Activated CD4-positive, alpha-beta T cell treated with anti-CD3 and anti-CD28 coated beads, Interleukin-2, Interleukin-4, amounts not matched to agents 100 ng/mL and 50 ng/mL, durations not matched to agents 16 hours and 8 hours (primary cell): ENCODE data around the gene SDC1.

ENCODE experiments used
- DNase-seq: peaks from one replicate; pipeline ENCODE4 v3.0.0-alpha.2; 2020; ENCODE audit warnings: low spot score

The SDC1 gene

DNA sequence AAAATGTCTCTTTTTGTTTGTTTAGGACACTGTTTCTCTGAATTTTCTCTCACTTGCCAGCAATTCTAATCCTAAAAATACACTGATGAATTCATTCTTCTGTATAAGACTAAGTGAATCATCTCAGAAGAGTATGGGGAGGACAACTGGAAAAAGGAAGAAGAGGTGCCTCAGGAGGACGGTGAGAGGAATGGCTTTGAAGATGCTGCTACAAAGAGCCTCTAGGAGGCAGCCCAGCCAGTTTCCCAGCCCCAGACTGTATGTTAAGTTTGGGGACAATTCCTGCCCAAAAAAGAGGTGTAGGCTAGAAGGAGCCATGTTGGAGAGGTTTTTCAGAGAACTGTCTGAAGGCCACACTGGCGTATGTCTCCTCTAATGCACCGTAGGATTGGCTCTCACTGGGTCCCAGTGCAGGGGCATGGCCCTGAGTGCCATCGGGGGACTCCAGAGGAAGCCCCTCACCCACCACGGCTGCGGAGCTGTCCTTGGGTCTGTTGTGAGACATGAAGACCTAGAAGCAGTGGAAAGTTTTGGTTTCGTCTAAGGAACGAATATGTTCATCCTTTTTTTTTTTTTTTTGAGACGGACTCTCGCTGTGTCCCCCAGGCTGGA is 3.1 kb upstream of the SDC1 start:
- no peak for DNase-seq

DNA sequence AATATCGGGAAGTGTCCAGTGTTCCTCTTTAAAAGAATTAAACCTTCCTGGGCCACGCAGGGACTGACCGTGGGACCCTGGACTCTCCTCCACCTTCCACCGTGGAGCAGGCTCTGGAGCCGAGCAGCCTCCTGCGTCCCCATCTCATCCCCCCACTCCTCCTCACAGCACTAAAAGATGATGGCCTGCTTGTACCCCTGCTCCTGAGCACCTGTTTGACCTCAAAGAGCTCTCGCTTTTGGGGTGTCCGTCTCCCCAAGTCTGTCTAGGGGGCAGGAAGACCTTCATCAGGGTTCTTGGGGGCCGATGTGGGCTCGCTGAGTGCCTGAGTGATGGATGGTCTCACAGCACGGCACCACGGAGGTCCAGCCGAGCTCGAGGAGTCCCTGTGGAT is 1.2 kb upstream of the SDC1 start:
- DNase-seq: no peak

DNA sequence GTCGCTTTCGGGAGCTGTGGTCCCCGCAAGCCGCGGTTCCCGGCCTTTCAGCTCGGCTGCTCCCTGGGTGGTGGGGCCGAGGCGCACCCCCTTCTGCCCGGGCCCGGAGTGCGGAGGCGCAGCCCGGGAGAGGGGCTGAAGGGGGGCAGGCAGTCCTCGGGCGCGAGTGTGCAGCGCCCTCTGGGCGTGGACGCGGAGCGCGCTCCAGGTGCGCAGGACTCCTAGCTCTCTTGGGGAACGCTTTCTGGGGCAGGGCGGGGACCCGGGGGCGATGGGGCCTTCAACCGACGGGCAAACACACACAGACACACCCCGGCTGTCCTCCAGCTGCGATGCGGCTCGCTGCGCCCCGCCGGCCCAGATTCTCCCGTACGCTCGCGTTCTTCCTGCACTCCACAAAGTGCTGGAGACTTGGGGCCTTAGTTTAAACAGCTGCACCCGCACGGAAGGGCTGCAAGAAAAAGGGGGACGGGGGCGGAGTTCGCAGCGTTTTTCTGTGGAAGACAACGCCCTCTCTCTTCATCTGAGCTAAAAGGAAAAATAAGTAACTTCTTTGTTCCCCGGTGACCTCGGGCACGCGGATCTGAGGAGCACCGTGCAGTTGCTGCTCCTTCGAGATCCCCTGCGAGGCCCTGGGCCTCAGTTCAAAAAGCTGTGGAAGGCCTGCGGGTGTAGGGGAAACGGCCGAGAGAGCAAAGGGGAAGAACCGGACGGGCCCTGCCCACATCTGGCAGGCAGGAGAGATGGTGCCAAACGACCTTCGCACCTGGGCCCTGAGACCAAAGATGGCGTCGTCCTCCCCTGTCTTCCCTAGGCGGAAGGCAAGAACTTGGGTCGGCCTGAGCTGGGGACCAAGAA is 593 bp upstream of the SDC1 start:
- peak; percentile 40 for DNase-seq

DNA sequence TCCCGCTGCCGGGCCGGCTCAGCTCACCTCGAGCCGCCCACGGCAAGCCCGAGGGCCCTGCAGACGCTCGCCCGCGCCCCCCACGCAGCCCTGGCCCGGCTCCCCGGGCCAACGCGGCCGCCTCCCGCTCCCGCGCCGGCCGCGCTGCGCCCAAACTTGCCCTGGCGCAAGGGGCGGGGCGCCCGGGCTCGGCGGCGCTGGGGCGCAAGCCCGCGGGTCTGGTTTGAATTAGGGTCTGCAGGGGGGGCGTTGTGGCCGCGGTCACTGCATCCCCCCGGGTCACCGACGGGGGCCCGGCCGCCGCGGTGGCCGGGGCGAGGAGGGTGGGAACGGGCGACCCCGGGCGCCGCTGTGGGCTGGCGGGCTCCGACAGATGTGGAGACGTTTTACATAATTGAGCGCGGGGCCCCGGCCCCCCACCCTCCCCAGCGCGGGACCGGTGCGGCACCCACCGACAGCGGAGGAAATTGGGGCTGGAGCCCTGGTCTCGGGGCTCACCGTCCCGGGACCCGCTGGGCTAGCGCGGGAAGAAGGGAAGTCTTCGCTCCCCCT is 690 bp downstream of the SDC1 start:
- no peak for DNase-seq

DNA sequence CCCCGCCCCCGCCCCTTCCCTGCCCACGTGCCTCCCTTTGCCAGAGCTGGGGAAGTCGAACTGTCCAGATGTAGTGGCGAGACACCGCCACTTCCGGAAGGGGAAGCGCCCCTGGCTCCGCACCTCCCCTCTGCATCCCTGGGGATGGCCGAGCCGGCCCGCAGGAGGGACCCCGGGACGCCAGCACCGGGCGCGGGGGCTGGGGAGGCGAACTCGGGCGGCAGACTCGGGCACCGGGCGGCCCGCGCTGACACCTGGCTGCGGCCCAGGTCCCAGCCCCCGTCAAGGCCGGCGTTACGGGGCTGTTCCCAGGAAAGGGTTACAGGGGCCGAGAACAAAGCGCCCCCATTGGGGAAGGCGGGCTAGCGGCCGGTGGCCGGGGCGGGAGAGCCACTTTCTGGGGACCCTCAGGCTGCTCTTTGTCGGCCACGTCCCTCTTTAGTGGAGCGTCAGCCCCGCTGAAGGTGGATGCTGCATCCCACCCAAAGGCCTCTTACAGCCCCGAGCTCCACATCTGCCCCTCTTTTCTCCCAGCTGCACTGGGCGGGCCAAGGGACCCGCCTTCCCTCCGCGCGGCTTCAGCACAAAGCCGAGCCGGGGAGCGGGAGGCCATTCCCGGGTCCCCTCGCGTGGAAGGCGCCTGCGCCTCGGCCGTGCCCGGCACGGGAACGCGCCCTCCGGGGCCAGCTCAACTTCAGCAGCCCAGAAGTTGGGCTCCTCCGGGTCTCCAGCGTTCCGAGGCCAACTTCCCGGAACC is 1.3 kb downstream of the SDC1 start:
- DNase-seq: no peak

DNA sequence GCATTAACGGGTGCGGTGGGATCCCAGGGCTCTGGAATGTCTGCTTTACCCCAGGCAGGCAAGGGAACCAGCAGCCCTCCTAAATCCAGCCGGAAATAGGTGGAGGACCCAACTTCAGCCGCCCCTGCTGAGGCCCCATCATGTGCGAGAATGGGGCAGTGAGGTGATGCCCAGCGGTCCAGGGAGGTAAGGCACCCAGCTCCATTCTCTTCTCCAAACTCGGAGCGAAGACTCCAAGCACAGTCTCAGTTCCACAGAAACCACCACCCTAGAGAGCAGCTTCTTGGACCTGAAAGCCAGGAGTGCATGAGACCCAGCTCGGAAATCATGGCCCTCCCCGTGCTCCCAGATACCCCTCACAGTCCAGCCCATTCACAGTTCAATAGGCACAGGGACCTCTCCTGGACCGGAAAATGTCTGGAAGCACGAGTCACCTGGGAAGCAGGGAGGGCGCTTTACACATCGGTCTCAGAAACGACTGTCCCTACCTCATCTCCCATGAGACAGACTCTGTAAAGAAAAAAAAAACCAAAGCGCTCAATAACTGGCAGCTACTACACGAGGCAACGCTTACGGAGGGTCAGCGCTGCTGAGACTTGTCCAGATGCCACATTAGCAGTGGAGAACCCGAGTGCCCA is 2.0 kb downstream of the SDC1 start:
- DNase-seq: no peak

DNA sequence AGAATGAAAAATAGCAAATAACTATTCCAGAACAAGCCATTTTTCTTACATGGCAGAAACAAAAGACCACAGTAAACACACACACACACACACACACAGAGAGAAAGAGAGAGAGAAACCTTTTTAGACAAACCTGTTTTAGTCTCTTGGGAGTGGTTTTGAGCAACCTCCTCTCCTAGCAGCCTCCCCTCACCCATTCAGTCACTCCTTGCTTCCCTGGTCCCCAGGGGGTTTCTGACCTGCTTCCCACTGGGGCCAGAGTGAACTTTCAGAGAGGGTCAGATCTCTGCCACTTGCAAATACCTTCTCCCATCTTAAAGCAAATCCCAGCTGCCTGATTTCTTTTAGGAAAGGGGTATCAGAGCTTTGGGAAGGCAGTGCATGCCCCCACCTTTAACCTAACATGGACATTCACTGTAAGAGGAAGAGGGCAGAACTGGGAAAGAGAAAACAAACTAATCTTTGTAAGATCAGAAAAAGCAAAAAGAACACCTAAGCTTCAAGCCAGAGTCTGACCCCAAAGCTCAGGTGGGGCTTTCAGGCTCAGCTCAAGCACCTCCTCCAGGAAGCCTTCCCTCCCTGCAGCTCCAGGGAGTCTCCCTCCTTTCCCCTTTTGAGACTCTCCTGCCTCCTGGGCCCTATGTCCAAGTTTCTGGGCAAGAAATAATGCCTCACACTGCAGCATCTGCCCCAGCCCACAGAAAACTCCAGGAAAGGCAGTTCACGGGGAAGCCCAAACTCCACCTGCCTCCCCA is 2.7 kb downstream of the SDC1 start:
- no peak for DNase-seq

DNA sequence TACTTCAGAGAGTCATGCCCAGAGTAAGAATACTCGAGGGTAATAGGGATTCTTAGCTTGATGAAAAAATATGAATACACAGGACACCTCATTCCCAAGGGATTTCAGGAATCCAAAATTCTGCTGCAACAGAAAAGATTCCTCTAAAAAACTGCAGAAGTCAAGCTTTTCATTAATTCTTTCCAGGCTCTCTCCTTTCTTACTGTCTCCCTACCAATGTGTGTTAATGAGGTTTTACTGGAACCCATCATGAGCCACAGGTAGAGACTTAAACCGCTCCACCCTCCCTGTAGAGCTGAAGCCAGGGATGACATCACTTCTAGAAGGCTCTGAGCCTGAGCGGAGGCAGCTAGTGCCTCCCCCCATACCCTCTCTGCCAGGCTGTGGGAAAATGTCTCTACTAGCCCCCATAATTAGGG is 3.4 kb downstream of the SDC1 start:
- DNase-seq: no peak

DNA sequence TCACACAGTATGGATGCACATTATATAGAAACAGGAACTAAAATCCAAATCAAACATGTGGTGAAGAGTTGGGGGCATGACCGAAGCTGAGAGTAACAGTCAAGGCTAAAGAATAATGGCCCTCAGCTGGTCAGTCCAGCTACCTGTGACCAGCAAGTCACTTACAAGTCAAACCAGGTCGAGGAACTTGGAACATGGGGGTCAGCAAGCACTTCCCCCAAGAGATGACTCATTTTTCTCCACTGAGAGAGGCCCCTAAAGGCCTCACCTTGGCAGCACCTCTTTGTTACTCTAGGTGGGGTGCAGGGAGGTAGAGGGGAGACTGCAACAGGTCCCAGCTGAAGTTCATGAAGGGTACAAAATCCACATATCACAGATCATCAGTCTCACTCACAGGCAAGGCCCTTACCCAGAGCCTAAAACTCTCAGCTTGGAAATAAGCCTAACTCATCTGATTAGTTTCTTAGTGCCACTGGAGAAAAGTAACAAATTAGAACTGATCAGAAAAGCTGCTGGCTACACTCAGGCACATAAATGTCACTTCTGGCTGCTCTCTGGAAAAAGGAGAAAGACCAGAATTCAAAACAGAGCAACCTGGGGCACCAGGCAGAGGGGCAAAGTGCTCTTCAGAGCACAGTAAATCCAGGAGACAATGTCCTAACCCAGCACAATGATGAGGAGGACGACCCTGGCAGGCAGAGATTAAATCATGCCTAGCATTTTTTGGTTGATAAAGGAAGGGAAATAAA is 4.0 kb downstream of the SDC1 start:
- no peak for DNase-seq

DNA sequence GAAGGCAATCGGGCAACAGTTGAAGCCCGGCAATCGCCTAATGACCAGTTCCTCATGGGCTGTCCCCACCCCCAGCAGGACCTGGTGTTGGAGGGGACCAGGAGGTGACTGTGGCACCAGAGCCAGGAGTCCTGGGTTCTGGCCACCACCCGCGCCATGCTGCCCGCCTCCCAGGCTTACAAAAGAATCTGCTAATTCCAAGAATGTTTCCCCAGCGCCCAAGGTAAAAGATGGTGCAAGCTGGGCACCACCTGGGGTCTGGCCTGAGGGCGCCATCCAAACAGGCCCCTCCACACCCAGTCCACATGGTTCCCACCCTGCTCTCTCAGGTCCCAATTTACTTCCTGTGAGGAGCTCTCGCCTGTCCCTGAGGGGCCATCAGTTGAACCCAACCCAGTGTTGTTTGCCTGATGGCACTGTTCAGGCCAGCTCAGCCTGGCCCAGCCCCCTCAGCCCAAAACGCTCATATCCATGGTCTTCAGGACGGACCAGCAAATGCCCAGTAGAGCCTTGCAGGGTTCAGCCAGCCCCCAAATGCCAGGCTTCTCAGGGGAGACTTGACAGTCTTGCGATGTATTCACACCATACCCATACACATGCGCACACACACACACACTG is 5.1 kb downstream of the SDC1 start:
- DNase-seq: no peak

DNA sequence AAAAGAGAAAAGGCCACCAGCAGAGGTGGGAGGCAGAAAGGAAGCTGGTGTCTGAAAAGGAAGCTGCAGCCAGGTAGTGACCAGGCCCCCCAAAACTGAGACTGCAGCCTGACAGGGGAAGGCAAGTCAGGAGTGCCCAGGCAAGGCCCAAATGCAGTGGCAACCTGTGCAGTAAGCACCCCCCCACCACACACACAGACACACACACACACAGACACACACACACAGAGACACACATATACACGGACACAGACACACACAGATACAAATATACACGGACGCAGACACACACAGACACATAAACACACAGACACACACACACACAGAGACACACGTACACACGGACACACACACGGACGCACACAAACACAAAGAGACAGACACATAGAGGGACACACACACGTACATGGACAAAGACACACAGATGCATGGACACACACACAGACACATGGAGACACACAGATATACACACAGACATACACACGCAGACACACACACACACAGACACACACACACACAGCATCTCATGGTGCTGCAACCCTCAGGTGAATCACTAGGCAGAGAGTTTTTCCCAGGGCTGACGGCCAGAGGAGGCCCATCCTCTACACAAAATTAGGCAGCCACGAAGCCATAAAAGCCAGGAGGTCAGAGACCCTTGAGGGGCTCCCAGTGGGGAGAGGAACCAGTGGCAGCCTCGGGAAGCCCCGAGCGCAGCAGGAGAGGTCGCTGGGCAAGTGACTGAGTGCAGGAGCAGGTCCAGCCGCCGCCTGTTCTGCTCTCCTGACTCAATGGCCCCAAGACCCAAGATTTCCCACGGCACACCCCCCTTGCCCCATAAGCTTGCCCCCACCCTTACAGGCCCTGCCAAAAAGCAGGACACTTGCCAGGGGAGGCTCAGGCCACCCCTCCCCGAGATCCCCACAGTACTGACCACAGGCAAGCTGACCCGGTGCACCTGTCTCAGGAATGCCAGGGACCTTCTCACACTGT is 6.3 kb downstream of the SDC1 start:
- no peak for DNase-seq

DNA sequence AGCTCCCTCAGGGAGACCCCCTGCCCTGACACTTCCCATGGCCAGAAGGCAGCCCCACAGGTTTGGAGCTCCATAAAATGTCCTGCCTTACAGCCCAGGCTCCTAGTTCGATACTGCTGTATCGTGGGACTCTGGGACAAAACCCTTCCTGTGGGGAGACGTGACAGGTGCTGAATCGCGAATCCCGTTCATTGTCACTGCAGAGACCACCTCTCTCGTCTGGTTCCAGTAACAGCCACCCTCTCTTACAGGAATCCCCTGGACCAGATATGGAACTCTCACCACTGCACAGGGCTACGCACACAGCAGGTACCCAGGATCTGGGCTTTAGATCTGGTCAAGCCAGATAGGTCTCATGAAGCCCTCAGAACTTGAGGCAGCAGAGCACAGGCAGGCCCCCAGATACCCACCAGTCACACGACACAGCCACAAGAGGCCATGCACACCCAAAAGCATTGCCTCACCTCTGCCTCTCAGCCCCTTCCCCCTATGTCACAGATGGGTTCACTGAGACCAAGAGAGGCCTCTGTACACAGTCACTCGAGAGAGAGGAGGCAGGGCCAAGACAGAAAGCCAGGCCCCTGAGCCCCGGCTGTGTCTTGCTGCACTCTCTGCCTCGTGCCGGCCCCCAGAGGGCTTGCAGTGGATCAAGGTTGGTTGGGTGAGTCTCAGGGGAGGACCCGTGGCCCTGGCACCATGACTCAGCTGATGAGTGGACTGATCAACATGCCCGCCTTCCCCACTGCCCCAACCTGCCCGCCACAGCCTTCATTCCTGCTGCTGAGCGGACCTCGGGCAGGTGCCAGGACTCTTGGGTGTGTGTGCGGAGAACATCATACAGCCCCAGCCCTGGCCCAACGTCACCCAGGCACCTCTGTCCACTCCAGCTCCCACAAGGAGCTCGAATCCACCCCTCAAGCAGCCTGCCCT is 7.6 kb downstream of the SDC1 start:
- no peak for DNase-seq

DNA sequence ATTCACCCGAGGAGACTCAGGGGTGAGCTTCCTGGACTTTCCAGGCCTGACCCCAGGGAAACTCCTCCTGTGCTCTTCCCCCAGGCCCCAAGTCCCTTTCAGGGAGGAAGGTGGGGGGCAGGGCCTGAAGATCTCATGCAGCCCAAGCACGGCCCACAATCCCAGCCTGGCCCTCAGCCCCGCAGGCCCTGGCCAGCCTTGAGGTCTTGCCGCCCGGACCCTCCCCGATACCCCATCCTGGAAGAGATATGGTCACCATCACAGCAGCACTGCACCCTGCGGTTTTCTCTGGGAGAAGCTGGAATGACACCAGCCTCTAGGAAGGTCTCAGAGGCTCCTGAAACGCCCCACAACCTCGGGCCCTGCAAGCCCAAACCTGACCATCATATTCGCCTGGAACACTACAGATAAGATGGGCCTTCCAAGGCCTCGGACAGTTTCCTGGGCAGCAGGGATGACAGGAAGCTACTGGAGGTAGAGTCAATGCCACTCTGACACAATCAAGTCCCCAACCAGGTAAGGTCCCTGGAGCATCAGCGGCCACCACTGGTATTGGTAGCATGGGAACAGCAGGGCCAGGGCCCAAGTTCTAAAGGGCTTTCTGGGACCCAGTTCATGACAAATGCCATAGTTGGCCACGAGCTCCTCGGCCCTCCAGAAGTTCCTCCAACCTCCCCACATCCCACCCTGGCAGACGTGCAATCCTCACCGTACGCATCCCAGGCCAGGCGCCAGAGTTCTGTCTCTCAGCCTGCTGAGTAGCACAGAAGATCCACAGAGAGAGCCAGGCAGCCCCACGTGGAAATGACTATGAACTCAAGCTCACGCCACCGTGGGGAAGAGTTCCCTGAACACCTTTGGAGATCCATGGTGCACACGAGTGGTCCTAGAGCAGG is 8.6 kb downstream of the SDC1 start:
- DNase-seq: no peak

DNA sequence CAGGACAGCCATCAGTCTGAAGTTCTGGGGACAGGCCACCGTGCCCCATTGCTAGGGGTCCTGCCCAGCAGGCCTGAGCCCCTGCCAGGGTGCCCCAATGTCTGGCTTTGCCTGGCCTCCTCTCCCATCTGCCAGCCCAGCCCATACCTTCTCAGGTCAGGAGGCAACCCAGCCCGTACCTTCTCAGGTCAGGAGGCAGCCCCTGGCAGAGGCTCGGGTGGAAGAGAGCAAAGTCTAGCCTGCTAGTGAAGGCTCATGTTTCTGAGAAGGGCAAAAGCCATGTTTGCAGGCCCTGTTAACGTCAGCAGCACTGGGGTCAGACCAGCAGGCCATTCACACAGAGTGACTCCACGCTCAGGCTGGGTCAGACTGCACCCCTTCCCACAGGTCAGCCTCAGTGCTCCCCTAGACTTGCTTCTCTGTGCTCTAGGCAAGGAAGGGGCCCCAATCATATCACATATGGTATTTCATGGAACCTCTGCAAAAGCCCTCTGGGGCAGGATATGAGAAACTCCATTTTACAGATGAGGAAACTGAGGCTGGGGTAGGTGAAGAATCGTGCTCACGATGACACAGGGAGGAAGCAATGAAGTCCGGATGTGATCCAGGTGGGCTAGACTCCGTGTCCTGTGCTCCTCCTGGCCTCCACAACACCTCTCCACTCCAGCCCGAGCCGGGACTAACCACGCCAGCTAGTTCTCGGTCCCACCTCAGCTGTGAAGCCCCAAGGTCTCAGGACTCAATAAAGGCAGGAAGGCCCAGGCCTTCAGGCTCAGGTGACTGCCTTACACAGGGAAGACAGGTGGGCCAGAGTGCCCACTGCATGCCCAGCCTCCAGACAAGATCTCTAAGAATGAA is 9.5 kb downstream of the SDC1 start:
- no peak for DNase-seq

DNA sequence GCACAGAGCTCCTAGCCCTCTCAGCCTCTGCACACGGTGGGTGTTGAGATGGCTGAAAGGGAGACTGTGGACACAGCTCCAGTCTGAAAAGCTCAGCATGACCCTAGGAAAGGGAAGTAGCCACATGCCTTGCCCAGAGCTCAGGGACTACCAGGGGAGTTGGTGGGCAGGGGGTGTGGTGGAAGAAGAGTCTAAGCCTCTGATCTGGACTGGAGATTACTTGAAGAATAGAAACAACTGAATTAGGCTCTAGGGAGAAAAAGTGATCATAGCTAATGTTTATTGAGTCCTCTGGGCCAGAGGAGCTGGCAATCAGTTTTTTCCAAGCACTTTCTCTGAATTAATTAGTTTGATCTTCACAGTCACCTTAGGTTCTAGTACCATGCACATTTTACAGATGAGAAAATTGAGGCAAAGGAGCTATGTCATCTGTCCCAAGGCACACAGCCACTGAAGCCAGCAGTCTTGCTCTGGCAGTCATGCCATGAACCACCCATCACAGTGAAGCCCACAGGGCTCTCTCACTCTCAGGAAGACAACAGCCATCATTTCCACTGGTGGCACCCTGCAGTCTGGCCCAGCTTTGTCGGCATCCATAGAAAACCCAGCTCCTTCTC is 10.3 kb downstream of the SDC1 start:
- DNase-seq: no peak
